ENCODE results near the gene DOCK1.

- TF ChIP-seq CTCF (conservative IDR thresholded peaks at IDR 0.05; ENCODE audit: low read length) (no peak), EZH2phosphoT487 (IDR thresholded peaks at IDR 0.05; ENCODE audit: borderline replicate concordance) (no peak)
Measured at GRCh38 chr10:127326883-127327282, 421.7 kb downstream of the DOCK1 start.
